Activated B cell treated with CpG ODN at 0.5 μM for 24 hours (primary cell): Measurements from ENCODE around the gene NR2F6. TPM values are rescaled to one million over a fixed set of nuclear protein-coding genes. Genes with fewer than 3 reads are reported as not detected.
A peak's percentile ranks its signal among the peaks of the same experiment; 100 is the strongest.

Experiments
- ATAC-seq: fragments of 200-7000 bp; cut with Tn5 transposase; one replicate; pipeline ENCODE4 v1.10.0; 2021; ENCODE audit warnings: low read depth, mild to moderate bottlenecking, moderate library complexity
- CTCF ChIA-PET: fragments of 350-600 bp; sonication (Branson Sonifier 250); formaldehyde crosslinking; loops from one replicate; lab custom pipeline; 2021; ENCODE audit warnings: antibody characterized with exemption; lab: Charles Lee
- POLR2A ChIA-PET: fragments of 350-600 bp; sonication (Branson Sonifier 250); formaldehyde crosslinking; loops from one replicate; lab custom pipeline; 2021; ENCODE audit warnings: antibody characterized with exemption; lab: Charles Lee
- DNase-seq: peaks from one replicate; pipeline ENCODE4 v3.0.0; 2022
- H3K27ac Mint-ChIP-seq: one replicate; pipeline ENCODE4 v1.8.0; 2020; ENCODE audit warnings: mixed read lengths
- H3K27me3 Mint-ChIP-seq: one replicate; pipeline ENCODE4 v1.8.0; 2021; ENCODE audit warnings: mixed read lengths
- H3K36me3 Mint-ChIP-seq: one replicate; pipeline ENCODE4 v1.8.0; 2021; ENCODE audit warnings: low read depth, mixed read lengths
- H3K4me1 Mint-ChIP-seq: one replicate; pipeline ENCODE4 v1.8.0; 2021; ENCODE audit warnings: mixed read lengths
- H3K4me3 Mint-ChIP-seq: one replicate; pipeline ENCODE4 v1.8.0; 2020; ENCODE audit warnings: mild to moderate bottlenecking, mixed read lengths
- H3K9me3 Mint-ChIP-seq: one replicate; pipeline ENCODE4 v1.8.0; 2020; ENCODE audit warnings: mixed read lengths
- CTCF ChIP-seq: fragments of 200-600 bp; IDR thresholded peaks from one replicate; pipeline ENCODE4 v1.8.0; 2022; ENCODE audit warnings: antibody characterized with exemption, mild to moderate bottlenecking
- intact Hi-C: fragments of 100-400 bp; cut with micrococcal nuclease; formaldehyde crosslinking; loops from one replicate; pipeline ENCODE4 v1.15.1; 2024
- total RNA-seq: library from RNA; stranded (reverse); gene quantifications from 2 replicates; pipeline ENCODE4 v1.2.3, GENCODE V29; 2022

The NR2F6 gene
- total RNA-seq, 1 donor from 2014 or later: 4.3 TPM

GRCh38 chr19:17226002-17226933 is 19.5 kb downstream of the NR2F6 start, which contains the start of gene OCEL1:
OCEL1 (plus strand) TSS chr19:17226226; CDS start chr19:17226248, 22 bp downstream.
- POLR2A ChIA-PET: interaction anchor here (0.6 to 4.4 kb wide), 25 partner anchors 9 to 1148 kb away, joined by 3 to 63 read pairs (median 5); partner anchors contain the start of genes ANO8, BABAM1, HAUS8 and MRPL34
- DNase-seq (peak; percentile 95), ATAC-seq (peak; percentile 90)
- H3K36me3 Mint-ChIP-seq: peaks cover 9% of the 10 kb centered on the region
- CTCF ChIA-PET: interaction anchor here (1.0 to 1.4 kb wide), 3 partner anchors 9 to 47 kb away, joined by 3 read pairs; no protein-coding TSS in a partner anchor
- H3K27ac Mint-ChIP-seq: peak within 1 kb of the TSS; percentile 97
- no peaks in the 10 kb centered on the region for H3K27me3 Mint-ChIP-seq
- no peaks in the 10 kb centered on the region for H3K9me3 Mint-ChIP-seq
- intact Hi-C loops: loop anchor here (1.0 to 5.0 kb wide), 9 partner anchors 9 to 151 kb away; partner anchors contain the start of genes BABAM1, DDA1, HAUS8 and MYO9B
- H3K4me1 Mint-ChIP-seq: peaks cover 6% of the 10 kb centered on the region
- TF ChIP-seq CTCF: no peak
- H3K4me3 Mint-ChIP-seq: peak within 1 kb of the TSS; percentile 95

- TF ChIP-seq CTCF: no peak
These were observed 20.7 kb downstream of the NR2F6 start for GRCh38 chr19:17225053-17225452.

GRCh38 chr19:17220207-17220758 is 25.4 kb downstream of the NR2F6 start:
- no peak overlapping the region for H3K27ac Mint-ChIP-seq
- POLR2A ChIA-PET: interaction anchor here (0.5 to 0.7 kb wide), 2 partner anchors 28 to 49 kb away, joined by 3 to 6 read pairs; no protein-coding TSS in a partner anchor
- intact Hi-C loops: no loop called here

More at GRCh38 chr19:17225053-17225452, 20.7 kb downstream of the NR2F6 start:
- Mint-ChIP-seq H3K4me1 (peaks cover 6% of the 10 kb centered on the region), H3K36me3 (peaks cover 10% of the 10 kb centered on the region), H3K27me3 (no peaks in the 10 kb centered on the region), H3K9me3 (no peaks in the 10 kb centered on the region), H3K4me3 (peak overlapping the region; percentile 24), H3K27ac (no peak overlapping the region)
- ATAC-seq (no peak), DNase-seq (no peak)
- POLR2A ChIA-PET: interaction anchor here (0.6 to 4.4 kb wide), 9 partner anchors 10 to 163 kb away, joined by 3 to 63 read pairs (median 9); partner anchors contain the start of genes BABAM1, USE1 and USHBP1
- CTCF ChIA-PET: interaction anchor here (1.0 kb wide), 1 partner anchor 11 kb away, joined by 3 read pairs; no protein-coding TSS in a partner anchor
- intact Hi-C loops: loop anchor here (5.0 kb wide), 1 partner anchor 98 kb away; no protein-coding TSS in a partner anchor

GRCh38 chr19:17219286-17219685 is 26.4 kb downstream of the NR2F6 start:
- peaks cover 15% of the 10 kb centered on the region for H3K4me1 Mint-ChIP-seq
- TF ChIP-seq CTCF: no peak
- H3K27ac Mint-ChIP-seq: no peak overlapping the region
- CTCF ChIA-PET: no interaction called here
- no peaks in the 10 kb centered on the region for H3K27me3 Mint-ChIP-seq
- no peaks in the 10 kb centered on the region for H3K9me3 Mint-ChIP-seq
- POLR2A ChIA-PET: interaction anchor here (0.7 kb wide), 1 partner anchor 34 kb away, joined by 6 read pairs; no protein-coding TSS in a partner anchor
- DNase-seq (no peak), ATAC-seq (no peak)
- intact Hi-C loops: loop anchor here (10.0 kb wide), 1 partner anchor 324 kb away; no protein-coding TSS in a partner anchor
- peaks cover 34% of the 10 kb centered on the region for H3K36me3 Mint-ChIP-seq
- no peak overlapping the region for H3K4me3 Mint-ChIP-seq

More at GRCh38 chr19:17220207-17220758, 25.4 kb downstream of the NR2F6 start:
- Mint-ChIP-seq H3K4me3 (no peak overlapping the region), H3K9me3 (no peaks in the 10 kb centered on the region), H3K27me3 (no peaks in the 10 kb centered on the region), H3K36me3 (peaks cover 31% of the 10 kb centered on the region), H3K4me1 (peaks cover 8% of the 10 kb centered on the region)
- no peak for TF ChIP-seq CTCF
- no peak for ATAC-seq
- DNase-seq: no peak
- CTCF ChIA-PET: no interaction called here
